ENCODE data around the gene WSCD2.
"Not testable (repeated sequence)": the region's sequence is repeated elsewhere in the genome, so short reads cannot be mapped to it uniquely, and the experiment has no call there.

WSCD2 gene

GRCh38 chr12:108198043-108198442 is 69.0 kb downstream of the WSCD2 start:
- no peak for DNase-seq

- no peak for DNase-seq
Observed at GRCh38 chr12:108199106-108199505, 70.0 kb downstream of the WSCD2 start.

- DNase-seq, result no peak
Observed at GRCh38 chr12:108201808-108202207, 72.7 kb downstream of the WSCD2 start.

GRCh38 chr12:108204117-108204987 is 75.3 kb downstream of the WSCD2 start:
- no peak for DNase-seq

- DNase-seq, result no peak
Observed at GRCh38 chr12:108205864-108206263, 76.8 kb downstream of the WSCD2 start.

GRCh38 chr12:108207791-108208730 is 79.0 kb downstream of the WSCD2 start:
- no peak for DNase-seq

- no peak for DNase-seq
Observed at GRCh38 chr12:108210001-108210400, 80.9 kb downstream of the WSCD2 start.

- no peak for DNase-seq
Observed at GRCh38 chr12:108211157-108211556, 82.1 kb downstream of the WSCD2 start.

- DNase-seq, result no peak
Observed at GRCh38 chr12:108213871-108214445, 84.9 kb downstream of the WSCD2 start.

- no peak for DNase-seq
Observed at GRCh38 chr12:108214486-108214885, 85.4 kb downstream of the WSCD2 start.

GRCh38 chr12:108215458-108215857 is 86.4 kb downstream of the WSCD2 start:
- no peak for DNase-seq

- DNase-seq, result no peak
Observed at GRCh38 chr12:108218921-108219320, 89.8 kb downstream of the WSCD2 start.

GRCh38 chr12:108225101-108225500 is 96.0 kb downstream of the WSCD2 start:
- not testable (repeated sequence) for DNase-seq

GRCh38 chr12:108226866-108227265 is 97.8 kb downstream of the WSCD2 start:
- DNase-seq, result no peak

- DNase-seq, result no peak
Observed at GRCh38 chr12:108228746-108229145, 99.7 kb downstream of the WSCD2 start.

GRCh38 chr12:108231109-108231905 is 102.2 kb downstream of the WSCD2 start:
- no peak for DNase-seq

- DNase-seq, result no peak
Observed at GRCh38 chr12:108231909-108232434, 102.9 kb downstream of the WSCD2 start.

- no peak for DNase-seq
Observed at GRCh38 chr12:108232565-108232964, 103.5 kb downstream of the WSCD2 start.

- DNase-seq, result no peak
Observed at GRCh38 chr12:108234158-108234557, 105.1 kb downstream of the WSCD2 start.

GRCh38 chr12:108235197-108235984 is 106.3 kb downstream of the WSCD2 start:
- DNase-seq, result no peak

- DNase-seq, result no peak
Observed at GRCh38 chr12:108235985-108236263, 106.8 kb downstream of the WSCD2 start.

- no peak for DNase-seq
Observed at GRCh38 chr12:108236366-108236765, 107.3 kb downstream of the WSCD2 start.
